Nephron (organoid): ENCODE measurements around the gene TMCC3.

Source experiments
- H3K27ac Mint-ChIP-seq, 3 experiments: 2 replicates each; pipeline ENCODE4 v1.8.0; 2020; ENCODE audit warnings: mixed read lengths in 3 of 3, mild to moderate bottlenecking in 2 of 3, moderate library complexity in 1 of 3
- H3K27me3 Mint-ChIP-seq: 2 replicates; pipeline ENCODE4 v1.8.0; 2021; ENCODE audit warnings: low read depth, mild to moderate bottlenecking, moderate library complexity, mixed read lengths
- H3K36me3 Mint-ChIP-seq: 2 replicates; pipeline ENCODE4 v1.8.0; 2020; ENCODE audit warnings: low read depth, mixed read lengths
- H3K4me1 Mint-ChIP-seq: 2 replicates; pipeline ENCODE4 v1.8.0; 2020; ENCODE audit warnings: mixed read lengths
- H3K4me3 Mint-ChIP-seq, 3 experiments: 2 replicates each; pipeline ENCODE4 v1.8.0; 2020; ENCODE audit warnings: mild to moderate bottlenecking in 3 of 3, mixed read lengths in 3 of 3, moderate library complexity in 2 of 3
- H3K9me3 Mint-ChIP-seq: 2 replicates; pipeline ENCODE4 v1.8.0; 2020; ENCODE audit warnings: mixed read lengths
- TF ChIP-seq, protein P1 (sequence below), 3 experiments: fragments of 200-600 bp; sonication (generic); IDR thresholded peaks; one replicate each; pipeline ENCODE4 v1.5.0; 2021; ENCODE audit warnings: antibody characterized with exemption in 3 of 3; ENCODE audit not compliant: unreplicated experiment in 3 of 3

Gene TMCC3

GRCh38 chr12:94684416-94685142 is 34.2 kb upstream of the TMCC3 start:
- Mint-ChIP-seq H3K4me1 (peaks cover 16% of the 10 kb centered on the region), H3K36me3 (peaks cover 4% of the 10 kb centered on the region), H3K4me3 (no peak overlapping the region), H3K27me3 (no peaks in the 10 kb centered on the region), H3K27ac (no peak overlapping the region), H3K9me3 (peaks cover 2% of the 10 kb centered on the region)
- TF ChIP-seq, protein P1, sequence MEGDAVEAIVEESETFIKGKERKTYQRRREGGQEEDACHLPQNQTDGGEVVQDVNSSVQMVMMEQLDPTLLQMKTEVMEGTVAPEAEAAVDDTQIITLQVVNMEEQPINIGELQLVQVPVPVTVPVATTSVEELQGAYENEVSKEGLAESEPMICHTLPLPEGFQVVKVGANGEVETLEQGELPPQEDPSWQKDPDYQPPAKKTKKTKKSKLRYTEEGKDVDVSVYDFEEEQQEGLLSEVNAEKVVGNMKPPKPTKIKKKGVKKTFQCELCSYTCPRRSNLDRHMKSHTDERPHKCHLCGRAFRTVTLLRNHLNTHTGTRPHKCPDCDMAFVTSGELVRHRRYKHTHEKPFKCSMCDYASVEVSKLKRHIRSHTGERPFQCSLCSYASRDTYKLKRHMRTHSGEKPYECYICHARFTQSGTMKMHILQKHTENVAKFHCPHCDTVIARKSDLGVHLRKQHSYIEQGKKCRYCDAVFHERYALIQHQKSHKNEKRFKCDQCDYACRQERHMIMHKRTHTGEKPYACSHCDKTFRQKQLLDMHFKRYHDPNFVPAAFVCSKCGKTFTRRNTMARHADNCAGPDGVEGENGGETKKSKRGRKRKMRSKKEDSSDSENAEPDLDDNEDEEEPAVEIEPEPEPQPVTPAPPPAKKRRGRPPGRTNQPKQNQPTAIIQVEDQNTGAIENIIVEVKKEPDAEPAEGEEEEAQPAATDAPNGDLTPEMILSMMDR (IDR thresholded peaks at IDR 0.05; ENCODE audit: unreplicated experiment in 3 of 3), result no peak

- Mint-ChIP-seq H3K27me3 (no peaks in the 10 kb centered on the region), H3K36me3 (peaks cover 4% of the 10 kb centered on the region), H3K9me3 (peaks cover 2% of the 10 kb centered on the region), H3K4me1 (peaks cover 25% of the 10 kb centered on the region), H3K27ac (no peak overlapping the region), H3K4me3 (no peak overlapping the region)
- TF ChIP-seq, protein P1 (IDR thresholded peaks at IDR 0.05; ENCODE audit: unreplicated experiment in 3 of 3), result no peak
Observed at GRCh38 chr12:94679554-94680195, 29.3 kb upstream of the TMCC3 start.

DNA sequence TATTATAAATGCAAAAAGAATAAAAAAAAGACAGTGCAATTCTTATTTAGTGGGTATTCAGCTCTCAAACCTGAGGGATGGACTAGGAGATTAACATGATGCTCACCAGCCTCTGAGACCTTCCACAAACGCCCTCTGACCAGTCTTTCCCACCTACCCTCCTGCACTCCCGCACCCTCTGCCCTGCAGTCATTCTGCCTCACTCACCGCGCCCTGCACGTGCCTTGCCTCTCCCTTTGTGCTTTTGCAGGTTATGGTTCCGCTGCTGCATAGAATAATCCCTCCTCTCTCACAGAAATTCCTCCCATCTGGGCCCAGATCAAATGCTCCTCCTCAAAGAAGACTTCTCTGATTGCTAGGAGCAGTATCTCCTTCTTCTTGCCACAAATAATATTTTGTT is 28.5 kb upstream of the TMCC3 start:
- H3K9me3 Mint-ChIP-seq, result peaks cover 2% of the 10 kb centered on the region
- H3K27me3 Mint-ChIP-seq, result no peaks in the 10 kb centered on the region
- TF ChIP-seq, protein P1 (IDR thresholded peaks at IDR 0.05; ENCODE audit: unreplicated experiment in 3 of 3), result no peak
- peaks cover 33% of the 10 kb centered on the region for H3K4me1 Mint-ChIP-seq
- H3K27ac Mint-ChIP-seq, result peak overlapping the region in 1 of 3 experiments; percentile 8
- H3K36me3 Mint-ChIP-seq, result peaks cover 4% of the 10 kb centered on the region
- H3K4me3 Mint-ChIP-seq, result no peak overlapping the region

- peaks cover 2% of the 10 kb centered on the region for H3K9me3 Mint-ChIP-seq
- H3K27me3 Mint-ChIP-seq, result no peaks in the 10 kb centered on the region
- H3K4me3 Mint-ChIP-seq, result no peak overlapping the region
- TF ChIP-seq, protein P1 (IDR thresholded peaks at IDR 0.05; ENCODE audit: unreplicated experiment in 3 of 3), result no peak
- H3K27ac Mint-ChIP-seq, result peak overlapping the region in 2 of 3 experiments; percentile 55 to 62
- H3K4me1 Mint-ChIP-seq, result peaks cover 34% of the 10 kb centered on the region
- peaks cover 4% of the 10 kb centered on the region for H3K36me3 Mint-ChIP-seq
Observed at GRCh38 chr12:94678379-94678778, 28.0 kb upstream of the TMCC3 start.

GRCh38 chr12:94677778-94678177 is 27.4 kb upstream of the TMCC3 start:
- no peaks in the 10 kb centered on the region for H3K27me3 Mint-ChIP-seq
- H3K4me1 Mint-ChIP-seq, result peaks cover 30% of the 10 kb centered on the region
- peak overlapping the region in 2 of 3 experiments; percentile 55 to 62 for H3K27ac Mint-ChIP-seq
- TF ChIP-seq, protein P1 (IDR thresholded peaks at IDR 0.05; ENCODE audit: unreplicated experiment in 3 of 3), result no peak
- peaks cover 2% of the 10 kb centered on the region for H3K9me3 Mint-ChIP-seq
- no peak overlapping the region for H3K4me3 Mint-ChIP-seq
- H3K36me3 Mint-ChIP-seq, result peaks cover 4% of the 10 kb centered on the region
